Colonic mucosa (tissue), 4 donors: Measurements from ENCODE around the gene FNDC3A. TPM values are rescaled to one million over a fixed set of nuclear protein-coding genes. Genes with fewer than 3 reads are reported as not detected.

Source experiments
- DNase-seq: peaks from one replicate; pipeline ENCODE4 v3.0.0-alpha.2; 2020
- H3K27ac ChIP-seq: fragments of 200-600 bp; one replicate; pipeline ENCODE4 v1.8.0; 2021
- H3K27me3 ChIP-seq: fragments of 200-600 bp; one replicate; pipeline ENCODE4 v1.8.0; 2021
- H3K36me3 ChIP-seq: fragments of 200-600 bp; one replicate; pipeline ENCODE4 v1.8.0; 2021
- H3K4me1 ChIP-seq: fragments of 200-600 bp; one replicate; pipeline ENCODE4 v1.8.0; 2021; ENCODE audit warnings: mild to moderate bottlenecking
- H3K4me3 ChIP-seq: fragments of 200-600 bp; one replicate; pipeline ENCODE4 v1.8.0; 2021
- H3K9ac ChIP-seq, 2 donors: one replicate each; pipeline ENCODE4 v1.7.0; 2013; ENCODE audit warnings: control low read depth in 2 of 2, low read depth in 2 of 2, low read length in 2 of 2
- H3K9me3 ChIP-seq: fragments of 200-600 bp; one replicate; pipeline ENCODE4 v1.8.0; 2021
- CTCF ChIP-seq: fragments of 200-600 bp; IDR thresholded peaks from one replicate; pipeline ENCODE4 v1.8.0; 2022; ENCODE audit warnings: antibody characterized with exemption, mild to moderate bottlenecking
- intact Hi-C: fragments of 100-400 bp; cut with DNase I; formaldehyde crosslinking; loops from one replicate; pipeline ENCODE4 v1.14.1; 2022
- total RNA-seq, 2 donors: library from RNA; stranded (reverse); fragmentation: NEBNext Ultra II Directional in 1 of 2; extraction: Animal tissue kit (Norgen Biotek cat#: 25700) in 1 of 2; gene quantifications; one replicate each; pipeline ENCODE4 v1.2.1, GENCODE V29; 2021
- donor health status: healthy.
- donor health status: DM: no; HTN: no; CAD: no.
- donor health status: DM: no; HTN: no; CAD: no.

Gene FNDC3A
- 10 to 100 TPM; 33.9 to 55.3 TPM for total RNA-seq

GRCh38 chr13:48975856-48976575 lies at the start of gene FNDC3A:
Gene FNDC3A (plus strand): TSS chr13:48975912. CDS start chr13:49006191, 30,279 bp downstream.
- H3K9ac ChIP-seq = peak within 1 kb of the TSS; percentile 80 to 88
- H3K4me1 ChIP-seq = peaks cover 6% of the 10 kb centered on the region
- DNase-seq = peak; percentile 81
- H3K27ac ChIP-seq = peak within 1 kb of the TSS; percentile 98
- TF ChIP-seq CTCF = no peak
- no peaks in the 10 kb centered on the region for H3K9me3 ChIP-seq
- intact Hi-C loops = no loop called here
- H3K4me3 ChIP-seq = peak within 1 kb of the TSS; percentile 65
- H3K36me3 ChIP-seq = no peaks in the 10 kb centered on the region
- H3K27me3 ChIP-seq = no peaks in the 10 kb centered on the region

GRCh38 chr13:48928757-48929430 lies 46.8 kb upstream of the FNDC3A start:
- intact Hi-C loops = no loop called here
- Histone ChIP-seq H3K4me3 (no peak overlapping the region), H3K27me3 (no peaks in the 10 kb centered on the region), H3K9me3 (no peaks in the 10 kb centered on the region), H3K36me3 (no peaks in the 10 kb centered on the region), H3K4me1 (no peaks in the 10 kb centered on the region), H3K27ac (no peak overlapping the region), H3K9ac (no peak overlapping the region)
- TF ChIP-seq CTCF = no peak
- DNase-seq = no peak

GRCh38 chr13:48930918-48931317 lies 44.8 kb upstream of the FNDC3A start:
- H3K4me3 ChIP-seq = no peak overlapping the region
- DNase-seq = no peak
- intact Hi-C loops = no loop called here

GRCh38 chr13:48938308-48938943 lies 37.3 kb upstream of the FNDC3A start:
- no peak overlapping the region for H3K4me3 ChIP-seq
- H3K36me3 ChIP-seq = no peaks in the 10 kb centered on the region
- intact Hi-C loops = no loop called here
- H3K9me3 ChIP-seq = no peaks in the 10 kb centered on the region
- TF ChIP-seq CTCF = no peak
- H3K27ac ChIP-seq = no peak overlapping the region
- DNase-seq = no peak
- H3K27me3 ChIP-seq = no peaks in the 10 kb centered on the region
- no peak overlapping the region for H3K9ac ChIP-seq
- no peaks in the 10 kb centered on the region for H3K4me1 ChIP-seq

More at GRCh38 chr13:48930918-48931317, 44.8 kb upstream of the FNDC3A start:
- Histone ChIP-seq H3K9me3 (no peaks in the 10 kb centered on the region), H3K4me1 (no peaks in the 10 kb centered on the region), H3K27me3 (no peaks in the 10 kb centered on the region), H3K27ac (no peak overlapping the region), H3K9ac (no peak overlapping the region), H3K36me3 (no peaks in the 10 kb centered on the region)
- no peak for TF ChIP-seq CTCF

GRCh38 chr13:48939728-48940127 lies 36.0 kb upstream of the FNDC3A start:
- Histone ChIP-seq H3K9me3 (no peaks in the 10 kb centered on the region), H3K4me3 (no peak overlapping the region), H3K9ac (no peak overlapping the region), H3K27ac (no peak overlapping the region), H3K36me3 (no peaks in the 10 kb centered on the region), H3K27me3 (no peaks in the 10 kb centered on the region), H3K4me1 (no peaks in the 10 kb centered on the region)
- intact Hi-C loops = no loop called here
- no peak for DNase-seq
- TF ChIP-seq CTCF = no peak
